Small intestine (tissue), 7 donors: ENCODE measurements around the gene LAMA4. TPM values are rescaled to one million over a fixed set of nuclear protein-coding genes. Genes with fewer than 3 reads are reported as not detected.

ENCODE experiments used
- DNase-seq, 2 donors: peaks; one replicate each; pipeline versions ENCODE4 v3.0.0 to v3.0.0-alpha.2; 2013
- FAIRE-seq: peaks from 2 replicates; lab custom pipeline; 2012; peaks lifted over from hg19 to GRCh38; lab: Jason Lieb, UNC
- H3K27ac ChIP-seq, 3 donors: one replicate each; pipeline ENCODE4 v1.5.1; 2013; ENCODE audit warnings: low read length in 2 of 3, mild to moderate bottlenecking in 2 of 3, control low read depth in 1 of 3, inconsistent platforms in 1 of 3, low read depth in 1 of 3, moderate library complexity in 1 of 3
- H3K27me3 ChIP-seq, 3 donors: one replicate each; pipeline ENCODE4 v1.6.1; 2013; ENCODE audit warnings: low read length in 3 of 3, inconsistent platforms in 1 of 3; ENCODE audit not compliant: control insufficient read depth in 3 of 3, insufficient read depth in 3 of 3
- H3K36me3 ChIP-seq, 3 donors: one replicate each; pipeline ENCODE4 v1.6.1; 2013; ENCODE audit warnings: low read length in 3 of 3, inconsistent platforms in 1 of 3, low read depth in 1 of 3, mild to moderate bottlenecking in 1 of 3, moderate library complexity in 1 of 3; ENCODE audit not compliant: control insufficient read depth in 3 of 3, insufficient read depth in 2 of 3
- H3K4me1 ChIP-seq, 3 donors: one replicate each; pipeline ENCODE4 v1.6.1; 2013; ENCODE audit warnings: low read length in 2 of 3, inconsistent platforms in 1 of 3, low read depth in 1 of 3, mild to moderate bottlenecking in 1 of 3, moderate library complexity in 1 of 3; ENCODE audit not compliant: control insufficient read depth in 3 of 3, insufficient read depth in 2 of 3
- H3K4me3 ChIP-seq, 3 donors: one replicate each; pipeline ENCODE4 v1.5.1; 2013; ENCODE audit warnings: low read length in 3 of 3, control low read depth in 1 of 3, inconsistent platforms in 1 of 3, low read depth in 1 of 3, mild to moderate bottlenecking in 1 of 3, moderate library complexity in 1 of 3
- H3K9me3 ChIP-seq, 2 donors: one replicate each; pipeline ENCODE4 v1.6.1; 2013; ENCODE audit warnings: low read depth in 1 of 2, low read length in 1 of 2; ENCODE audit not compliant: control insufficient read depth in 2 of 2, insufficient read depth in 1 of 2
- WGBS, 3 donors: extraction: QIAGEN DNeasy Blood & Tissue Kit; methylation state at CpG; one replicate each; pipeline ENCODE4 v1.1.7; 2013; 5-methylcytosine and 5-hydroxymethylcytosine counted together
- polyA plus RNA-seq, 4 donors: library from polyadenylated mRNA; stranded (reverse) in 3 of 4; unstranded in 1 of 4; fragments of 200-250 nt in 3 of 4; fragments of 120-200 nt in 1 of 4; gene quantifications; one replicate each; pipeline versions ENCODE4 v1.2.1 to v1.2.3, GENCODE V29; 2013
- donor health status: healthy with polysubstance abuse.
- donor health status: control.
- donor health status: control.
- donor health status: Bipolar disorder and iron deficiency.
- donor health status: healthy.

Gene LAMA4
- polyA plus RNA-seq, 4 donors, result 2.0 to 29.7 (median 9.1) TPM

DNA sequence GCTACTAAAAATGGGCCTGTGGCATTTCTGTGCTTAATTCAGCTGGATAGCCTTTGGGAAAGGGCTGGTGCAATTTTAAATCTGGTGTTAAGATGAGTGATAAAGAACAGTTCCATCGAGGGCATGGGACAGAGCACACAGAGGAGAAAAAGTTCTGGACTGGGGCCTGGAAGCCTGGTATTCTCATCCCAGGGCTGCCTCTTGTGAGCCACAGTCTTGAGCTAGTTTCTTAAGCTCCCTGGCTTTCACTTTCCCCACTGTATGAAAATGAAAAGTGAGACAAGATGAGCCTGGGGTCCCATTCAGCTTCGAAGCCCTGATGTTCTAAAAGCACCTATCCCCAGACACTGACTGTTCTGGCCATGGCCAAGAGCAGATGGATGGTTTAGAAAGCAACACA, 14.3 kb upstream of the LAMA4 start:
- Histone ChIP-seq H3K27me3 (no peaks in the 10 kb centered on the region), H3K27ac (peak overlapping the region in 1 of 3 donors; percentile 21), H3K4me1 (no peaks in the 10 kb centered on the region), H3K36me3 (no peaks in the 10 kb centered on the region), H3K9me3 (no peaks in the 10 kb centered on the region), H3K4me3 (no peak overlapping the region)
- WGBS, 3 donors, result 75 to 84% (median 83%) methylated on average over 2 of the region's 2 CpGs
- no peak for FAIRE-seq
- DNase-seq, result no peak

DNA sequence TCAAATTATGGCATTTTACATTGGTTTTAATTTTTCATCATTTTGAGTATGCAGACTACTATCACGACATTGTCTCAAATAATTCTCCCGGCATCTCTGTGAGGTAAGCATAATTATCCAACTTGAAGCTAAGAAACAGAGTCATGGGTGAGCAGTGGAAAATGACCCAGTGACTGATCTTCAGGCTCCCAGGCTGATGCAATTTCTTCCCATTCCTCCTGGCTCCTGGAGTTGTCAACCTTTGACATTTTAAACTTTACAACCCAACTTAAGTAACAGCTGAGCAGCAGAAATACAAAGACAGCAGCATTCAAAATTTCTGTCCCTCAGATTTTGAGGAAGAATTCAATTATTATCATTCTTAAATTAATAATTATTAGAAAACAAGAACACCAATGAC, 13.7 kb upstream of the LAMA4 start:
- DNase-seq, result no peak
- Histone ChIP-seq H3K4me3 (no peak overlapping the region), H3K36me3 (no peaks in the 10 kb centered on the region), H3K27ac (no peak overlapping the region), H3K27me3 (no peaks in the 10 kb centered on the region), H3K4me1 (no peaks in the 10 kb centered on the region), H3K9me3 (no peaks in the 10 kb centered on the region)
- WGBS, 3 donors, result 89 to 94% (median 90%) methylated on average over 2 of the region's 2 CpGs
- FAIRE-seq, result no peak

DNA sequence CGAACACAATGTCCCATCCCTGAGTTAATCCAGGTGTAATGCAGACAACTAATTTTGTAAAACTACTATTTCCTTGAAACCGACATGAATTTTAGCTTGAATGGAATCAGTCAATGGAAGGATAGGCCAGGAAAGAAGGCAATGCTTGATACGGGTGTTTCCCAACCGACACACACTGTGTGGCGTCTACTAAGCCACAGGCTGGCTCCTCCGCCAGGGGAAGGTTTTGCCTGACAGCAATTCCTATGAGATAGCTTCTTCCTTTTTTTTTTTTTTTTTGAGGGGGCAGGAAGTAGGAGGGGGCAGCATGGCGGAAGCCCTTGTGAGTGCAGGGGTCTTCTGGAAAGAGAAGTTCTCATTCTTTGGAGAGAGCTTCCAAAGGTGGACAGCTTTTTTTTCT, 12.0 kb upstream of the LAMA4 start:
- Histone ChIP-seq H3K9me3 (no peaks in the 10 kb centered on the region), H3K27ac (no peak overlapping the region), H3K4me3 (no peak overlapping the region), H3K27me3 (no peaks in the 10 kb centered on the region), H3K4me1 (no peaks in the 10 kb centered on the region), H3K36me3 (no peaks in the 10 kb centered on the region)
- FAIRE-seq (no peak), DNase-seq (no peak)
- 82 to 92% (median 83%) methylated on average over 7 of the region's 7 CpGs for WGBS, 3 donors

DNA sequence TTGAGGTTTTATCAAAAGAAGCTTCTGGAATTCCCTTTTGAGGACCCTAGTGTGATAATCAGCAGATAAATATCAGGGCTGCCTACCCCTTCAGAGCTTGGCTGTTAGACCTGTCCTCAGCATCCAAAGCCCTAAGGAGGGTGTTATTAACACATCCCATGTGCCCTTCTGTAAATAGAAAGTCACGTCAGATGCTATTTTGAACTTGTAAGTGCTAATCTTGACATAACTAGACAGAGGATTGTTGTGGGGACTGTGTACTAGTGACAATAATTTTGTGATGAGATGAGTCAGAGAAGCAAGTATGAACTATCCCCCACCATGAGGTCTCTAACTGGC, 4.9 kb upstream of the LAMA4 start:
- FAIRE-seq (no peak), DNase-seq (no peak)
- Histone ChIP-seq H3K4me1 (peaks cover 0 to 7% (median 0%) of the 10 kb centered on the region in 3 donors), H3K4me3 (no peak overlapping the region), H3K27me3 (peaks cover 0 to 11% (median 0%) of the 10 kb centered on the region in 3 donors), H3K27ac (no peak overlapping the region), H3K9me3 (no peaks in the 10 kb centered on the region), H3K36me3 (no peaks in the 10 kb centered on the region)
- 59 to 74% (median 69%) methylated on average over 1 of the region's 1 CpG for WGBS, 3 donors

DNA sequence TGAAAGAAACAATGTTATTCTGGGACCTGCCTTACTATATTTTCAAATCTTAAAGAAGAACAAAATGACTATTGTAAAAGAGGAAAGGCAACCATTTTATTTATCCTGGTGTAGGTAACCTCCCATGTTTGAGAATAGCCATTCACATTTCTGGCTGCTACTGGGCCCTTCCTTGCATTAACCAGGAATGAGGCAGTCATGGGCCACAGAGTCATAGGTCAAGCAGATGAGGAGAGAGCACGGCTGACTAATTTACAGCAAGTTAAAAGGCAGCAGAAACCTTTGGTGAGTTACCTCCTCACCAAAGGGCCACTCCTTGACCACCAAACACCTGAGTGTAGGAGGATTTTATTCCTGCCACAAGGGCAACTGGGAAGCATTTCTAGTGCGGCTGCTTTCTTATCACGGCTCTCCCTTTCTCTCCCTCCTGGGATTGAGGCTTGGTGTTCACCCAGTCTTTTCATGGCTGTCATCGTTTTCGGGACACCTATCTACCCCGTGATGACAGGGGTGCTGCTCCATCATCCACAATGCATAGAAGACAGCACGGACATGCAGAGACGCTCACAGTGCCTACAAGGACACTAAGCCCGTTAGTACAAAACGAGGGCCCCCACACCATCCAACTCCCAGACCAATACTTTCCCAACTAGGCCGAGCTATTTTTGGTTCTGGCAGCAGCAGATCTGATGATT, 4.4 kb upstream of the LAMA4 start:
- Histone ChIP-seq H3K27ac (no peak overlapping the region), H3K36me3 (no peaks in the 10 kb centered on the region), H3K4me3 (no peak overlapping the region), H3K4me1 (peaks cover 0 to 7% (median 0%) of the 10 kb centered on the region in 3 donors), H3K9me3 (no peaks in the 10 kb centered on the region), H3K27me3 (peaks cover 0 to 16% (median 0%) of the 10 kb centered on the region in 3 donors)
- no peak for DNase-seq
- no peak for FAIRE-seq
- WGBS, 3 donors, result 84 to 89% (median 86%) methylated on average over 11 of the region's 11 CpGs

DNA sequence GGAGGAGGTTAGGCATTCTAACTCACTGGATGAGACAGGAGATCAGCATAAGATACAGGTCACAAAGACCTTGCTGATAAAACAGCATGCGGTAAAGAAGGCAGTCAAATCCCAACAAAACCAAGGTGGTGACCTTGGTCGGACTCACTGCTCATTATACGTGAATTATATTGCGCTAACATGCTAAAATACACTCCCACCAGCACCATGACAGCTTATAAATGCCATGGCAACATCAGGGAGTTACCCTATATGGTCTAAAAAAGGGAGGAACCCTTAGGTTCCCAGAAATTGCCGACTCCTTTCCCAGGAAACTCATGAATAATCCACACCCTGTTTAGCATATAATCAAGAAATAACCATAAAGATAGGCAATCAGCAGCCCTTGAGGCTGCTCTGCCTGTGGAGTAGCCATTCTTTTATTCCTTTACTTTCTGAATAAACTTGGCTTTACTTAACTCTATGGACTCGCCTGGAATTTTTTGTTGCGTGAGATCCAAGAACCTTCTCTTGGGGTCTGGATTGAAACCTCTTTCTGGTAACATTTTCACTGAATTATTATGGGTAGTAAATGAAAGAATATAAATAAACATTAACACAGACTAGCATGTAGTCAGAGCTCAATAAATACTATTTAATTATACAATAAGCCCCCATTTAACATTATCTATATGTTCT, 3.0 kb upstream of the LAMA4 start:
- Histone ChIP-seq H3K27me3 (peaks cover 2 to 29% (median 4%) of the 10 kb centered on the region in 3 donors), H3K4me3 (no peak overlapping the region), H3K9me3 (no peaks in the 10 kb centered on the region), H3K27ac (no peak overlapping the region), H3K4me1 (peaks cover 0 to 10% (median 0%) of the 10 kb centered on the region in 3 donors), H3K36me3 (no peaks in the 10 kb centered on the region)
- DNase-seq (no peak), FAIRE-seq (no peak)
- 83 to 90% (median 87%) methylated on average over 7 of the region's 7 CpGs for WGBS, 3 donors

DNA sequence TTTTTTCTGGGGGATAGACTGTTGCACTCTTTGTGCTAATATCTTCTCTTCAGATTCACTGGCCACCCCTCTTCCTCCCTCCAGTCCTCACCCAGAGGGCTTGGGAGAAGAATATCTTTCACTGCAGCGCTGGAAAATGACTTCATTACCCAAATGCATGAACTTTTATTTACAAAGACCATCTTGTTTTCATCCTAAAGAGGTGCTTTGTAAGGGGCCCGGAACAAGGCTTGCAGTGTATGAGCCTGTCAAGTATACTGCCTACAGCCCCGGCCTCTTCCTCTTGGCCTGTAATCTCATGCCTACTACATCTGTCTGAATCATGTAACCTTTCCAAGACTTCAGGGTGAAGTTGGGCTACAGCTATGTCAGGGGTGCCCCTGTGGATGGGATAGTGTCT, 554 bp upstream of the LAMA4 start:
- FAIRE-seq, result no peak
- WGBS, 3 donors, result 56 to 67% (median 65%) methylated on average over 3 of the region's 3 CpGs
- peaks cover 2 to 29% (median 7%) of the 10 kb centered on the region in 3 donors for H3K27me3 ChIP-seq
- peak overlapping the region in 1 of 3 donors; percentile 70 for H3K4me3 ChIP-seq
- H3K4me1 ChIP-seq, result peaks cover 0 to 10% (median 0%) of the 10 kb centered on the region in 3 donors
- no peaks in the 10 kb centered on the region for H3K9me3 ChIP-seq
- DNase-seq, result no peak
- H3K27ac ChIP-seq, result peak overlapping the region in 2 of 3 donors; percentile 80 to 89
- no peaks in the 10 kb centered on the region for H3K36me3 ChIP-seq

DNA sequence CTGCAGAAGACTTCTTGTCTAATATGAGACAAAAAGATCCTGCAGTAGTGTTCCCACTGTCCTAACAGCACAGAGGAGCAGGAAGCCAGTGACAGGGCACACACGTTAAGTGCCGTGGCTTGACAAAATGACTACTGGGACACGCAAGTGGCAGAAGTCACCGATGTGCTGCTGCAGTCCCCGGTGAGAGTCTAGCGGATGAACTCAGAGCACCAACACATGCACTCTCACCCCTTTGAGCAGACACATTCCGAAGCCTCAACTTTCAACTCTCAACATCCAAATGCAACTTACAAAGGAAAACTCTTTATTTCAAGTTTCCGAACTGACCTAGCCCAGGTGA, 898 bp downstream of the LAMA4 start:
- FAIRE-seq, result no peak
- peak in 1 of 2 donors; percentile 17 for DNase-seq

More for the DNA sequence above, 898 bp downstream of the LAMA4 start:
- H3K27ac ChIP-seq, result peak overlapping the region in 2 of 3 donors; percentile 80 to 89
- peak overlapping the region; percentile 44 to 70 (median 53) for H3K4me3 ChIP-seq
- H3K4me1 ChIP-seq, result peaks cover 0 to 10% (median 0%) of the 10 kb centered on the region in 3 donors
- 9 to 18% (median 10%) methylated on average over 8 of the region's 8 CpGs for WGBS, 3 donors
- no peaks in the 10 kb centered on the region for H3K9me3 ChIP-seq
- no peaks in the 10 kb centered on the region for H3K36me3 ChIP-seq
- peaks cover 2 to 29% (median 7%) of the 10 kb centered on the region in 3 donors for H3K27me3 ChIP-seq
